HUES64 (cell line): Measurements from ENCODE around the gene HLA-DOA. TPM values are rescaled to one million over a fixed set of nuclear protein-coding genes. Genes with fewer than 3 reads are reported as not detected.
A peak's percentile ranks its signal among the peaks of the same experiment; 100 is the strongest.

Source experiments
- H3K27ac ChIP-seq: 2 replicates; pipeline ENCODE4 v1.7.0; 2013; ENCODE audit warnings: low read depth, low read length, inconsistent platforms
- H3K27me3 ChIP-seq: 2 replicates; pipeline ENCODE4 v1.6.1; 2013; ENCODE audit warnings: mild to moderate bottlenecking, low read length; ENCODE audit not compliant: insufficient read depth
- H3K36me3 ChIP-seq: 2 replicates; pipeline ENCODE4 v1.6.1; 2013; ENCODE audit warnings: mild to moderate bottlenecking, low read length; ENCODE audit not compliant: insufficient read depth
- H3K4me1 ChIP-seq: 2 replicates; pipeline ENCODE4 v1.6.1; 2013; ENCODE audit warnings: mild to moderate bottlenecking, low read length, moderate library complexity; ENCODE audit not compliant: insufficient read depth
- H3K4me3 ChIP-seq: 2 replicates; pipeline ENCODE4 v1.5.1; 2013; ENCODE audit warnings: mild to moderate bottlenecking, low read length, moderate library complexity
- H3K9ac ChIP-seq: 2 replicates; pipeline ENCODE4 v1.6.1; 2013; ENCODE audit warnings: mild to moderate bottlenecking, low read depth, low read length
- H3K9me3 ChIP-seq: 2 replicates; pipeline ENCODE4 v1.6.1; 2013; ENCODE audit warnings: low read depth, low read length; ENCODE audit not compliant: insufficient read depth
- WGBS: fragments of 150-250, 120-280 bp; methylation state at CpG from one replicate; pipeline ENCODE4 v1.1.7; 2013; ENCODE audit warnings: missing lambda C conversion rate; 5-methylcytosine and 5-hydroxymethylcytosine counted together
- polyA plus RNA-seq, 2 experiments: library from polyadenylated mRNA; stranded (reverse); fragments of 50-300 nt; gene quantifications; one replicate each; pipeline ENCODE4 v1.2.3, GENCODE V29; 2013

HLA-DOA gene
- 8.7 TPM for polyA plus RNA-seq (2013, experiment 1 of 2)
- polyA plus RNA-seq (2013, experiment 2 of 2) = 9.1 TPM

- 50% methylated on average over 23 of the region's 24 CpGs for WGBS
- no peak within 1 kb of the TSS for H3K27ac ChIP-seq
- H3K9ac ChIP-seq = peak within 1 kb of the TSS; percentile 60
- H3K27me3 ChIP-seq = no peaks in the 10 kb centered on the region
- H3K36me3 ChIP-seq = no peaks in the 10 kb centered on the region
- peaks cover 11% of the 10 kb centered on the region; the same call in 1 of the 2 replicates for H3K4me1 ChIP-seq
- H3K4me3 ChIP-seq = peak within 1 kb of the TSS; percentile 68
- H3K9me3 ChIP-seq = no peaks in the 10 kb centered on the region
Measured at GRCh38 chr6:33008944-33009861, at the start of gene HLA-DOA. Gene HLA-DOA (minus strand): TSS chr6:33009591.

- Histone ChIP-seq H3K9me3 (no peaks in the 10 kb centered on the region), H3K9ac (no peak overlapping the region), H3K4me1 (peaks cover 7% of the 10 kb centered on the region; the same call in 1 of the 2 replicates), H3K4me3 (no peak overlapping the region), H3K27me3 (no peaks in the 10 kb centered on the region), H3K36me3 (no peaks in the 10 kb centered on the region), H3K27ac (no peak overlapping the region)
- 83% methylated on average over 6 of the region's 6 CpGs for WGBS
Measured at GRCh38 chr6:33057222-33058150, 48.1 kb upstream of the HLA-DOA start.

DNA sequence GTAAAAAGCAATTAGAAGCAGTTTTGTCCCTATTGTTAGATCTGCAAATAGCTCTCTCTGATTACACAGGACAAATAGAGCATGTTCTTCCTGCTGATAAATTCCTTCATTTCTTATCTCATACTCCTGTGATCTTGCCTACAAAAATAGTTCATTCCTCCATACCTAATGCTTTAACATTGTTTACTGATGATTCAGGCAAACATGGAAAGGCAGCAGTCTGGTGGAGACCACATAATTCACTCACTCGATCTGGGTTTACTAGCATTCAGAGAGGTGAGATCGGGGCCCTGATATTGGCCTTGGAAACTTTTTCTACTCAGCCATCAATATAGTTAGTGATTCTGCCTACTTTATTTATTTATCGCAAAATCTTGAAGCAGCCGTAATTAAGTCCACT, 43.8 kb upstream of the HLA-DOA start:
- Histone ChIP-seq H3K4me1 (peaks cover 28% of the 10 kb centered on the region), H3K36me3 (no peaks in the 10 kb centered on the region), H3K4me3 (no peak overlapping the region), H3K9ac (no peak overlapping the region), H3K9me3 (no peaks in the 10 kb centered on the region), H3K27me3 (no peaks in the 10 kb centered on the region), H3K27ac (no peak overlapping the region)
- WGBS = 51% methylated on average over 4 of the region's 4 CpGs

DNA sequence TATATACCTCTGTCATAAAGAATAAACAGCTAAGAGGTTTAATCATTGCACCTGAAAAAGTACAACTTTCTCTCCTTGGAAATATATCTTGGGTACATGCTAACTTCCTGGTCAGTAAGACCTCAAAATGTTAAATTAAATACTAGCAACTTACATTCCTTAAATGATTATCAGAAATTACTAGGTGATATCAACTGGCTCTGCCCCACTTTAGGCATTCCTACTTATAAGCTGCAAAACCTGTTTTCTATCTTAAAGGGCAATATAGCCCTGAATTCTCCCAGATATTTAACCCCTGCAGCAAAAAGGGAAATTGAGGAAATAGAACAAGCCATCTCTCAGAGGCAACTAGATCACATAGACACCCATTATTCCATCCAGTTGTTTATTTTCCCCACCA, 43.2 kb upstream of the HLA-DOA start:
- Histone ChIP-seq H3K9me3 (no peaks in the 10 kb centered on the region), H3K4me3 (no peak overlapping the region), H3K27ac (peak overlapping the region; percentile 22; the same call in 1 of the 2 replicates), H3K9ac (no peak overlapping the region), H3K27me3 (no peaks in the 10 kb centered on the region), H3K4me1 (peaks cover 28% of the 10 kb centered on the region), H3K36me3 (no peaks in the 10 kb centered on the region)

- Histone ChIP-seq H3K4me1 (peaks cover 28% of the 10 kb centered on the region), H3K9ac (no peak overlapping the region), H3K36me3 (no peaks in the 10 kb centered on the region), H3K9me3 (no peaks in the 10 kb centered on the region), H3K27me3 (no peaks in the 10 kb centered on the region), H3K27ac (no peak overlapping the region), H3K4me3 (no peak overlapping the region)
- WGBS = 77% methylated on average over 6 of the region's 6 CpGs
Measured at GRCh38 chr6:33050014-33050810, 40.8 kb upstream of the HLA-DOA start.

- H3K9ac ChIP-seq = no peak overlapping the region
Measured at GRCh38 chr6:33049323-33050013, 40.1 kb upstream of the HLA-DOA start.

GRCh38 chr6:33040157-33040556, 30.8 kb upstream of the HLA-DOA start:
- H3K27me3 ChIP-seq = no peaks in the 10 kb centered on the region
- WGBS = 85% methylated on average over 2 of the region's 2 CpGs

More at GRCh38 chr6:33049323-33050013, 40.1 kb upstream of the HLA-DOA start:
- no peaks in the 10 kb centered on the region for H3K36me3 ChIP-seq
- H3K27ac ChIP-seq = no peak overlapping the region
- 77% methylated on average over 9 of the region's 9 CpGs for WGBS
- H3K9me3 ChIP-seq = no peaks in the 10 kb centered on the region
- no peaks in the 10 kb centered on the region for H3K27me3 ChIP-seq
- no peak overlapping the region for H3K4me3 ChIP-seq
- peaks cover 28% of the 10 kb centered on the region for H3K4me1 ChIP-seq

GRCh38 chr6:33036535-33036934, 27.1 kb upstream of the HLA-DOA start:
- H3K36me3 ChIP-seq = no peaks in the 10 kb centered on the region
- no peaks in the 10 kb centered on the region for H3K9me3 ChIP-seq
- no peak overlapping the region for H3K27ac ChIP-seq
- WGBS = 70% methylated on average over 1 of the region's 1 CpG
- no peaks in the 10 kb centered on the region for H3K4me1 ChIP-seq
- H3K9ac ChIP-seq = no peak overlapping the region
- H3K4me3 ChIP-seq = no peak overlapping the region
- H3K27me3 ChIP-seq = no peaks in the 10 kb centered on the region

More at GRCh38 chr6:33040157-33040556, 30.8 kb upstream of the HLA-DOA start:
- H3K27ac ChIP-seq = no peak overlapping the region
- no peak overlapping the region for H3K4me3 ChIP-seq
- no peaks in the 10 kb centered on the region for H3K36me3 ChIP-seq
- no peaks in the 10 kb centered on the region for H3K9me3 ChIP-seq
- no peaks in the 10 kb centered on the region for H3K4me1 ChIP-seq
- no peak overlapping the region for H3K9ac ChIP-seq

DNA sequence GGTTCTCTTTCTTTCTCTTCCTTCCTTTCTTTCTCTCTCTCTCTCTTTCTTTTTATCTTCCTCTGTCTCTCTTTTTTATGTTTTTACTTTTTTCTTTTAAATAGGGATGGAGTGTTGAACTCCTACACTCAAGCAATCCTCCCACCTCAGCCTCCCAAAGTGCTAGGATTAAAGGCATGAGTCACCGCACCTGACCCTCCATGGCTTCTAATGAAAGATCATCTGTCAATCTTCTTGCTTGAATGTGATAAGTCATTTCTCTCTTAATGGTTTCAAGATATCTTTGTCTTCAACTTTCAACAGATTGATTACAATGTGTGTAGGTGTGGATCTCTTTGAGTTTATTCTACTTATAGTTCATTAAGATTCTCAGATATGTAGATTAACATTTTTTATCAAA, 25.2 kb upstream of the HLA-DOA start:
- no peak overlapping the region for H3K27ac ChIP-seq
- H3K9ac ChIP-seq = no peak overlapping the region
- H3K9me3 ChIP-seq = no peaks in the 10 kb centered on the region
- 100% methylated on average over 1 of the region's 1 CpG for WGBS
- H3K4me1 ChIP-seq = no peaks in the 10 kb centered on the region
- H3K4me3 ChIP-seq = no peak overlapping the region
- peaks cover 3% of the 10 kb centered on the region; the same call in 1 of the 2 replicates for H3K27me3 ChIP-seq
- H3K36me3 ChIP-seq = no peaks in the 10 kb centered on the region

- 64% methylated on average over 3 of the region's 3 CpGs for WGBS
- no peaks in the 10 kb centered on the region for H3K4me1 ChIP-seq
- H3K9ac ChIP-seq = no peak overlapping the region
- peaks cover 3% of the 10 kb centered on the region; the same call in 1 of the 2 replicates for H3K27me3 ChIP-seq
- H3K36me3 ChIP-seq = no peaks in the 10 kb centered on the region
- H3K9me3 ChIP-seq = no peaks in the 10 kb centered on the region
- H3K27ac ChIP-seq = no peak overlapping the region
- H3K4me3 ChIP-seq = no peak overlapping the region
Measured at GRCh38 chr6:33030245-33030644, 20.9 kb upstream of the HLA-DOA start.
